GM04503 (cell line): ENCODE results near the gene CREB3L2.
"Not testable (repeated sequence)": the region's sequence is repeated elsewhere in the genome, so short reads cannot be mapped to it uniquely, and the experiment has no call there.

Experiments
- DNase-seq: peaks from one replicate; pipeline ENCODE4 v3.0.0-alpha.2; 2012; ENCODE audit warnings: low read depth

The CREB3L2 gene

DNA sequence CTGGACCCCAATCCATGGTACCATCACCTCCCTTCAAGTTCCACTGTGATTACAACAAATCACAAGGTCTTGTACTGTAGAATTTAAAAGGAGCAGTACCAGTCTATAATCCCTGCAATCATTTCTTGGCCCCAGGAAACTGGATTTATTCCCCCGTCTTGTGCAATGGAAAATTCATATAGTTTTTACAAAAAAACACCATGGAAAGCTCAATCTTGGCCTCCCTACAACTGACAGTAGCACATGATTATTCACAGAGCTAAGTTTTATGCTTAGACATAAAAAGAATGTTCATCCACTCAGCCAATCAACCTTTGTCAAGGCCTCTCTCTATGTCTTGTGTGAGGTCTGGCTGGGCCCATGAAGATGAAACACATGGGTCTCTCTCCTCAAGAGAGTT lies 165.3 kb downstream of the CREB3L2 start:
- DNase-seq, result no peak

DNA sequence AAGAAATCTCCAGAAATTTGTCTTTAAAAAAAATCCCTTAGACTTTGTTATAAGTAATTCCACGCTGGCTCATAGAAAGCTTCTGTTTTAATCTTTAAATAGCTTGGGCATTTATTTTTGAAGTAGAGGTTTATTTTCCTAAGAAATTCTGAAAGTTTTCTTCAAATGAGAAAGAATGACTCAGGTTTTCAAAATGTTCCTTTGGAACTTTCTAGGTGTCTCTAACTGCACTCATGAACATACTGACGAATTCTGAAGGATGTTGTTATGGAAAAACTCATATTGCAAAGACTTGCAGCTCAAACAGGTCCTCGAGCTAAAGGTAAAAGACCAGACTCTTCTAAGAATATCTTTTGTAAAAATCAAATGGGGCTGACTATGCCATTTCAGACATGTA lies 165.8 kb downstream of the CREB3L2 start:
- DNase-seq, result no peak

GRCh38 chr7:137835486-137836112 lies 166.3 kb downstream of the CREB3L2 start:
- no peak for DNase-seq

DNA sequence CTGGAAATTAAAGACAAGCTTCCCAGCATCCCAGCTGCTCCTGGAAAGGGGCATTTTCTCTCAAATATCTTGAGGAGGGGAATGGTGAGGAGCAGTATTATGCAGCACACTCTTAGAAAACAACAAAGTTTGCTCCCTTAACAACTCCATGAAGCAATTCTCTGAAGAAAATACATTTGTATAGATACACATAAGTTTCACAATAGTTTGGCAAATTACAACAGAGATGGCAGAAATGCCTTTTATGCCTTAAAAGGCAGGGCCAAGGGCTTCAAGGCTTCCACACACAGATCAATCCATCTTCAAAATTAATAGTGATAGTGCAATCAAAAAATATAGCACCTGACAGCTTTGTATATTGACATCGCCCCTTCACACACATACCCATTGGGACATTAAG lies 167.3 kb downstream of the CREB3L2 start:
- DNase-seq, result no peak

DNA sequence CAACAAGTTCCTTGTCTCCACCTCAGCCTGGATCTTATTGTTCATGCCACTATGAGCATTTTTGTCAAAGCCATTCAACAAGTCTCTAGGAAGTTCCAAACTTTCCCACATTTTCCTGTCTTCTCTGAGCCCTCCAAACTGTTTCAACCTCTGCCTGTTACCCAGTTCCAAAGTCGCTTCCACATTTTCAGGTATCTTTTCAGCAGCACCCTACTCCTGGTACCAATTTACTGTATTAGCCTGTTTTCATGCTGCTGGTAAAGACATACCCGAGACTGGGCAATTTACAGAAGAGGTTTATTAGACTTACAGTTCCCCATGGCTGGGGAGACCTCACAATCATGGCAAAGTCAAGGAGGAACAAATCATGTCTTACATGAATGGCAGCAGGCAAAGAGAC lies 168.9 kb downstream of the CREB3L2 start:
- DNase-seq, result not testable (repeated sequence)

GRCh38 chr7:137832382-137832781 lies 169.5 kb downstream of the CREB3L2 start:
- DNase-seq, result no peak

DNA sequence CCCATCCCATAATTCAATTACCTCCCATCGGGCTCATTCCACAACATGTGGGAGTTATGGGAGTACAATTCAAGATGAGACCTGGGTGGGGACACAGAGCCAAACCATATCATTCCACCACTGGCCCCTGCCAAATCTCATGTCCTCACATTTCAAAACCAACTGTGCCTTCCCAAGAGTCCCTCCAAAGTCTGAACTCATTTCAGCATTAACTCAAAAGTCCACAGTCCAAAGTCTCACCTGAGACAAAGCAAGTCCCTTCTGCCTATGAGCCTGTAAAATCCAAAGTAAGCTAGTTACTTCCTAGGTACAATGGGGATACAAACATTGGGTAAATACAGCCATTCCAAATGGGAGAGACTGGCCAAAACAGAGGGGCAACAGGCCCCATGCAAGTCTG lies 170.3 kb downstream of the CREB3L2 start:
- DNase-seq, result not testable (repeated sequence)

- DNase-seq, result no peak
Measured at GRCh38 chr7:137829337-137829992, 172.4 kb downstream of the CREB3L2 start.

DNA sequence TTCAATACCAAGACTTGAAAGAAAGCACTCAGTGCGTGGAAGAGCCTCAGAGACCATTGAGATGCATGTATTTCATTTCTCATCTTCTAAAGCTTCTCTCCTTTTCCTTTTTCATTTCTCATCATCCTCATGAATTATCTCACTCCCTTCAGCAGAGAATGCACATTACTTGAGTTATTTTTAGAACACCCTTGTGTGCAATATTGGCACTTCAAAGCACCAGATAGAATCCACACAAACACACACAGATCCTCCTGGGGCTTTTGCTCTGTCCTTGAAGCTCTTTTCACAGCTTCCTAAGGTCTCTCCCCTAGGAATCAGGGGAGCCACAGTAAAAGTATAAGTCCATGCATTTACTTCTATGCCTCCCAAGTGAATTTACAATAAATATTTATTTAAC lies 173.4 kb downstream of the CREB3L2 start:
- DNase-seq, result no peak

GRCh38 chr7:137825489-137825888 lies 176.4 kb downstream of the CREB3L2 start:
- DNase-seq, result no peak
